ENCODE data around the gene SCUBE3.

DNA sequence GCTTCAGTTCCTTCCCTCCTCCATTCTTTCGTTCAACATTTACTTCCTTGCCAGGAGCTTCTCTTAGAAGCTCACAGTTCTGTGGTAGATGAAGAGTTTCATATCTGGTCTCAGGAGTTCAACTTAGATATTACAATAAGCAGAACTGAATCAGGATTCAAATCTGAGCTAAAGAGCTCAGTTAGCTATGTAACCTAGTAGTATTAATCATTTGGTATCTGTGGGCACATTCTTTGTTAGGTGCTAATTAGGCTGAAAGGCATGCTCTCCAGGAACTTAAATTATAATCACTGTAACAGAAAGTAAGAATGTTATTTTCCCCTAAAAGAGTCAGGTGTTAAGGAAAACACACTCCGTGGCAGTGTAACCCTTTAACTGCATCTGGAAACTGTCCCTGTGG lies 54.1 kb downstream of the SCUBE3 start:
- TF ChIP-seq, protein P1, sequence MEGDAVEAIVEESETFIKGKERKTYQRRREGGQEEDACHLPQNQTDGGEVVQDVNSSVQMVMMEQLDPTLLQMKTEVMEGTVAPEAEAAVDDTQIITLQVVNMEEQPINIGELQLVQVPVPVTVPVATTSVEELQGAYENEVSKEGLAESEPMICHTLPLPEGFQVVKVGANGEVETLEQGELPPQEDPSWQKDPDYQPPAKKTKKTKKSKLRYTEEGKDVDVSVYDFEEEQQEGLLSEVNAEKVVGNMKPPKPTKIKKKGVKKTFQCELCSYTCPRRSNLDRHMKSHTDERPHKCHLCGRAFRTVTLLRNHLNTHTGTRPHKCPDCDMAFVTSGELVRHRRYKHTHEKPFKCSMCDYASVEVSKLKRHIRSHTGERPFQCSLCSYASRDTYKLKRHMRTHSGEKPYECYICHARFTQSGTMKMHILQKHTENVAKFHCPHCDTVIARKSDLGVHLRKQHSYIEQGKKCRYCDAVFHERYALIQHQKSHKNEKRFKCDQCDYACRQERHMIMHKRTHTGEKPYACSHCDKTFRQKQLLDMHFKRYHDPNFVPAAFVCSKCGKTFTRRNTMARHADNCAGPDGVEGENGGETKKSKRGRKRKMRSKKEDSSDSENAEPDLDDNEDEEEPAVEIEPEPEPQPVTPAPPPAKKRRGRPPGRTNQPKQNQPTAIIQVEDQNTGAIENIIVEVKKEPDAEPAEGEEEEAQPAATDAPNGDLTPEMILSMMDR (IDR thresholded peaks at IDR 0.05), result no peak
- TF ChIP-seq POLR2A (IDR thresholded peaks at IDR 0.05), result no peak
